ENCODE data around the gene PTK7.

- TF ChIP-seq CTCF (IDR thresholded peaks at IDR 0.05) = no peak
- no peak for TF ChIP-seq POLR2A (IDR thresholded peaks at IDR 0.05)
These were observed 73.2 kb downstream of the PTK7 start for GRCh38 chr6:43149265-43149664.
